GM12878 (cell line): ENCODE measurements around the gene PNMA1.

Source experiments
- EP300 ChIP-seq, 2 experiments: fragments of 150-350 bp in 1 of 2; IDR thresholded peaks; 2 replicates each; pipeline ENCODE4 v1.6.1; 2011 to 2012; ENCODE audit warnings: low read depth in 2 of 2, low read length in 2 of 2, borderline replicate concordance in 1 of 2, improper control_type of control experiment in 1 of 2, inconsistent platforms in 1 of 2; ENCODE audit not compliant: control insufficient read depth in 1 of 2
- TF ChIP-seq, protein P1 (sequence below), 3 experiments: IDR thresholded peaks in 2 of 3; conservative IDR thresholded peaks in 1 of 3; 2 replicates each; pipeline ENCODE4 v1.5.1; 2011; ENCODE audit warnings: low read depth in 3 of 3, low read length in 3 of 3, mild to moderate bottlenecking in 3 of 3, control low read depth in 2 of 3, moderate library complexity in 2 of 3, inconsistent platforms in 1 of 3, mixed read lengths in 1 of 3; ENCODE audit not compliant: control insufficient read depth in 2 of 3, insufficient read depth in 1 of 3; ENCODE audit errors: extremely low read depth in 1 of 3

GRCh38 chr14:73741386-73741875 lies 27.2 kb upstream of the PNMA1 start:
- TF ChIP-seq, protein P1, sequence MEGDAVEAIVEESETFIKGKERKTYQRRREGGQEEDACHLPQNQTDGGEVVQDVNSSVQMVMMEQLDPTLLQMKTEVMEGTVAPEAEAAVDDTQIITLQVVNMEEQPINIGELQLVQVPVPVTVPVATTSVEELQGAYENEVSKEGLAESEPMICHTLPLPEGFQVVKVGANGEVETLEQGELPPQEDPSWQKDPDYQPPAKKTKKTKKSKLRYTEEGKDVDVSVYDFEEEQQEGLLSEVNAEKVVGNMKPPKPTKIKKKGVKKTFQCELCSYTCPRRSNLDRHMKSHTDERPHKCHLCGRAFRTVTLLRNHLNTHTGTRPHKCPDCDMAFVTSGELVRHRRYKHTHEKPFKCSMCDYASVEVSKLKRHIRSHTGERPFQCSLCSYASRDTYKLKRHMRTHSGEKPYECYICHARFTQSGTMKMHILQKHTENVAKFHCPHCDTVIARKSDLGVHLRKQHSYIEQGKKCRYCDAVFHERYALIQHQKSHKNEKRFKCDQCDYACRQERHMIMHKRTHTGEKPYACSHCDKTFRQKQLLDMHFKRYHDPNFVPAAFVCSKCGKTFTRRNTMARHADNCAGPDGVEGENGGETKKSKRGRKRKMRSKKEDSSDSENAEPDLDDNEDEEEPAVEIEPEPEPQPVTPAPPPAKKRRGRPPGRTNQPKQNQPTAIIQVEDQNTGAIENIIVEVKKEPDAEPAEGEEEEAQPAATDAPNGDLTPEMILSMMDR (IDR thresholded peaks at IDR 0.05 in 2 of 3, conservative IDR thresholded peaks at IDR 0.05 in 1 of 3; ENCODE audit: control insufficient read depth in 2 of 3, extremely low read depth in 1 of 3, insufficient read depth in 1 of 3, low read depth in 3 of 3, low read length in 3 of 3) = no peak
- no peak for TF ChIP-seq EP300 (IDR thresholded peaks at IDR 0.05; ENCODE audit: borderline replicate concordance in 1 of 2, control insufficient read depth in 1 of 2, low read depth in 2 of 2, low read length in 2 of 2)
